Activated T-cell treated with anti-CD3 and anti-CD28 coated beads for 24 hours (primary cell): ENCODE data around the gene AFF1.
"Not testable (repeated sequence)": the region's sequence is repeated elsewhere in the genome, so short reads cannot be mapped to it uniquely, and the experiment has no call there.

Experiments
- DNase-seq: peaks from one replicate; pipeline ENCODE4 v3.0.0-alpha.2; 2020; ENCODE audit warnings: low read depth

AFF1 gene

DNA sequence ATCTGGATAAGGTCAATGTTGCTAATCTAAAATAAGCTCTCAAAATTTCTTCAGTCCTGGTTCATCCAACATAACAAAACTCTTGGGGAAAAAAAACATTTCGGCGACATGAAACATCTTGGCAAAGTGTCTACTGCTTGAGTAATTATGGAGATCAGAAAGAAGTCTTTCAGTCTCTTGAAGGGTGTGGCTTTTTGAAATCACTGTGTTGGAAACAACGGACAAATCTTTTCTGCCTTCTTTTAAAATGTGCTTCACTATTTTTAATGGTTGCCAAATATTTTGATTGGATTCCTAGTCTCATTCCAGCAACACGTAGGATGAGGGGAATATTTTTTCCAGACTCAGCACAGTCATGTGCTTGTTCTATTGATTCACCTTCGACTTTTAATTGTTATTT is 147.0 kb downstream of the AFF1 start:
- no peak for DNase-seq

DNA sequence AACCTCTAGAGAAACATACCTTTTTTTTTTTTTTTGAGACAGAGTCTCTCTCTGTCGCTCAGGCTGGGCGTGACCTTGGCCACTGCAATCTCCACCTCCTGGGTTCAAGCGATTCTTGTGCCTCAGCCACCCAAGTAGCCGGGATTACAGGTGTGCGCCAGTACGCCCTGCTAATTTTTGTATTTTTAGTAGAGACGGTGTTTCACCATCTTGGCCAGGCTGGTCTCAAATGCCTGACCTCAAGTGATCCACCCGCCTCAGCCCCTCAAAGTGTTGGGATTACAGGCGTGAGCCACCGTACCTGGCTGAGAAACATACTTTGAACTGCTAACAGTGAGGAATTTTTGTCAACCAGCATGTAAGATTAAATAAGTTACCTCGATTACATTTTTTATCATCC is 150.9 kb downstream of the AFF1 start:
- not testable (repeated sequence) for DNase-seq

DNA sequence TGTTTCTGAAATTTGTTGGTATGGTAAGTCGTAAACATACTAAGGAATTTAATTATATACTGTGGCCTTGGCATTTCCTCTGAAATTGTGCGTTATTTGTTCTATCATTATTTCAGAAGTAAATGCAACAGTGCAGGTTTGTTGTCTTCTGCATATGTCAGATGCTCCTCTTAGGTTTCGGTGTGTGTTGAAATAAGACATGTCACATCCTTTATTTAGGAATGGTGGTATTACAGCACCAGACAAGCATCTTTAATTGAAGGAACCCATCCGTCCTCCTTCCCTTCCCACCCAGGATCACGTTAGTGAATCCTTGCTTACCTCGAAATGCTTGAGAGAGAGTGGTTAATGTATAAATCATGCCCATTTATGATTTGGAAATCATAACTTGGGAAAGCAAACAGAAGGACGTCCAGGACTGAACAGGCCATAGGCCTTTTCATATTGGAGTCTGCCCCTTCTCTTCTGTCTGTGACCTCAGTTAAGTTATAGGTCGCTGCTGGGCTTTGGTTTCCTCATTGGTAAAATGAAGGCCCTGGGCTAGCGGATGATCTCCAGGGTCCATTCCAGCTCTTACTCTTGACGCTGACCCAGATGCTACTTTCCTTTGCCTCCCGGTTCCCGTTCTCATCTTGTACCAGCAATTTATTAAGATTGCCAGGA is 151.5 kb downstream of the AFF1 start:
- no peak for DNase-seq

GRCh38 chr4:87087015-87087414 is 152.2 kb downstream of the AFF1 start:
- no peak for DNase-seq

GRCh38 chr4:87087420-87087819 is 152.6 kb downstream of the AFF1 start:
- DNase-seq: no peak

- no peak for DNase-seq
These were observed 153.4 kb downstream of the AFF1 start for GRCh38 chr4:87088186-87088585.

DNA sequence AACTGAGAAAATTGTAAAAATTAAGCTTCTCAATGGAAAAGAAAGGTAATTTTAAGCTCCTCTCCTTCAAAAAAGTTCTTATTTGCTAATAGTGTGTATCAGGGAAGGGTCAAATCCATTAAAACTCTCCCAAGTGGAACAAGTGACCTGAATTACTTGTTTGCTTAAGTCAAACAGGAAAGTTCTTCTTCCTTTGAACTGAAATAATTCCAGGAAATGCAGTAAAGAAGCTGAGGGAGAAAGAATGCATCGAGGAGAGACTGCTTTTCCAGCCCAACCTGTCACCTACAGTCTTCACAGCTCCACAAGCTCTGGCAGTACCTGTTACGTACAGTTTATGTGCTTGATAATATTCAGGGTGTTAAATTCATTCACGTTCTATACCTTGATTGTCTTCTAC is 154.6 kb downstream of the AFF1 start:
- no peak for DNase-seq

- DNase-seq: no peak
These were observed 155.5 kb downstream of the AFF1 start for GRCh38 chr4:87090305-87090704.

- no peak for DNase-seq
These were observed 157.8 kb downstream of the AFF1 start for GRCh38 chr4:87092389-87093141.

GRCh38 chr4:87093443-87094123 is 158.8 kb downstream of the AFF1 start:
- peak; percentile 28 for DNase-seq

- no peak for DNase-seq
These were observed 162.3 kb downstream of the AFF1 start for GRCh38 chr4:87097075-87097474.

GRCh38 chr4:87100168-87100567 is 165.4 kb downstream of the AFF1 start:
- DNase-seq: no peak

DNA sequence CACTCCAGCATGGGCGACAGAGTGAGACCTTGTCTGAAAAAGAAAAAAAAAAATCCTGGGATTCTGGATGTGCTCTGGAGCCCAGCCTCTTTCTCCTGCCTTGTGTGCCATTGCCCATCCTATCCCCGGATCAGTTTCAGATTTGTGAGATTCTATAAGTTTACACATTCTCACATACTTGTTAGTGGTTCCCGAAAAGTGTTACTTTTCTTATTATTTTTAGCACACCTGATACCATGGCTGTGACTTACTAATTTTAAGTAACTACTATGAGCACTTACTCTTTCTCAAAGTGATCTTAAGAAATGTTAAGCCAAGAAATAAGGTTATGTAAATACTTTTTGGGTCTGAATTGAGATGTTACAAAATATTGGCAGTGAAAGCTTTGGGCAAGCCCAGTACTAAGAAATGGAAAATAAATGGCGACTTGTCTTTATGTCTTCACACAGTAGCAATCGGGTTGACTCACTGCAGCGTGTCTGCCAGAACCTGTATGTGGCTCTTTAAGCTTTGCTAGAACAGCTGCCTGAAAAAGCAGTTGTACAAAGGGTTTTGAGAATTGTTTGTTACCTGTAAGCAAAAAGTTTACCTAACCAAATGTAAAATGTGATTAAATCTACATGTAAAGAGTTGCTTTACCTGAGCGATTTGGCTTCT is 166.9 kb downstream of the AFF1 start:
- no peak for DNase-seq

- no peak for DNase-seq
These were observed 168.3 kb downstream of the AFF1 start for GRCh38 chr4:87103086-87103485.

DNA sequence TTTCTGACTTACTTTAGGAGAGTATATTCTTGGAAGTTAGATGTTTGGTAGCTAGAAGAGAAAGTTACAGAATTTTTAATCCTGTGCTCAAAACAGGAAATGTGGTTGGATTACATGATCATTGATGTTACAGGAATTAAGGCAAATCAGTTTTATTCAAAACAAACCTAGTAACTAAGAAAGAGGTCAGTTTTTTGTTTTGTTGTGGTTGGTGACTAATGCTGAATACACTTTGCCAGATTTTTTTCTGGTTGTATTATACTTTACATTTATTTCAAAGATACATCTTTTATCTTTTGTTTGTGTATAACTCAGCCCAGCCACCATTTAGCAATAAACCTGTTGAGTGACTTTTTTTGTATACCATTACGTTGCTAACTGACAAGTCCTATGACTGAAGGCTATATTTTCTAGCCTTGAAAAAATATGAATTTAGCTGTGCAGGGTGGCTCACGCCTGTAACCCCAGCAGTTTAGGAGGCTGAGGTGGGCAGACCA is 168.9 kb downstream of the AFF1 start:
- DNase-seq: no peak

DNA sequence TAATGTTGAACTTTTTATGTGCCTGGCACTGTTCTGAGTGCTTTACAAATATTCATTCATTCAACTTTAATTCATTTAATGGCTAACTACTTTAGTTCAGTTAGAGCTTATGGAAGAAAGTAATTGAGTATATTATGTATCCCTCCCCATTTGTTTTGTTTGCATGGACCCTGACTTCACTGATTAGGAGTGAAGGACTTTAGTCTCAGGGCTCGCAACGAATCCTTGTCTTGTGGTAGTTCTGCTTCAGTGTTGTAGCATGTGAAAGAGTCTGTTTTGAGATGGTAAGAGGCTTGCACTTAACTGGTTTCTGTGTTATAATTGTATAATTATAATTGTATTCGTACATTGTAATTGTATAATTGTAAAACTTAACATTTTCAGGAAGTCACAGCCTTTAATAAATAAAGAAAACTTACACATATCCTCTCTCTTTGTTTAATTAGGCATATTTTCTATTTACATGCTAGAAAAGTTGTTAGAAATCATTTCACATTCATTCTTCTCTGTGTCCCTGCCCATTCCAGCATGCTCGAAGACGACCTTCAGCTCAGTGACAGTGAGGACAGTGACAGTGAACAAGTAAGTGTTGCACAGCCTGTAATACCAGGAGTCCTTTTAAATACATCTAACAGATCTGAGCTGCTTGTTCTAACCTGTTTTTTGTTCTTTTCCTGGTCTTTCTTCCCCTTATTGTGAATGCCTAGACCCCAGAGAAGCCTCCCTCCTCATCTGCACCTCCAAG is 170.5 kb downstream of the AFF1 start:
- no peak for DNase-seq

GRCh38 chr4:87108142-87108546 is 173.3 kb downstream of the AFF1 start:
- DNase-seq: no peak

GRCh38 chr4:87109121-87109520 is 174.3 kb downstream of the AFF1 start:
- DNase-seq: no peak

GRCh38 chr4:87109945-87110344 is 175.1 kb downstream of the AFF1 start:
- DNase-seq: no peak

DNA sequence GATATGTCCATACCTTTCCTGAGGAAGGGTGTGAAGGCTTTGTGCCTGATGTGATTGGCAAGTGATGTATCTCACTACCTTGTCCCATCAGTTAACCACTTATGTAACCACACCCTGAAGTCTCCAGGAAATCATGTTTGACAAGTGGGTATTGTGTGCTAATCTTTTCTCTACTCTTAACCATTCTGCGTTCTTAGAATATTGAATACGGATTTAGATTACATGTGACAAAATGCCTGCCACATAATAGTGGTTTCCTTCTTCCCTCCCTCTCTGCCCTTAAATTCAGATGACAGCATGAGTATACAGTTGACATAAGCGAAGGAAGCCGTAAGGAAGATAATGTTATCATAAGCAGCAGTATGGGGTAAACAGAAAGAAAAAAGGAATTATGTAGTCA is 177.3 kb downstream of the AFF1 start:
- no peak for DNase-seq

DNA sequence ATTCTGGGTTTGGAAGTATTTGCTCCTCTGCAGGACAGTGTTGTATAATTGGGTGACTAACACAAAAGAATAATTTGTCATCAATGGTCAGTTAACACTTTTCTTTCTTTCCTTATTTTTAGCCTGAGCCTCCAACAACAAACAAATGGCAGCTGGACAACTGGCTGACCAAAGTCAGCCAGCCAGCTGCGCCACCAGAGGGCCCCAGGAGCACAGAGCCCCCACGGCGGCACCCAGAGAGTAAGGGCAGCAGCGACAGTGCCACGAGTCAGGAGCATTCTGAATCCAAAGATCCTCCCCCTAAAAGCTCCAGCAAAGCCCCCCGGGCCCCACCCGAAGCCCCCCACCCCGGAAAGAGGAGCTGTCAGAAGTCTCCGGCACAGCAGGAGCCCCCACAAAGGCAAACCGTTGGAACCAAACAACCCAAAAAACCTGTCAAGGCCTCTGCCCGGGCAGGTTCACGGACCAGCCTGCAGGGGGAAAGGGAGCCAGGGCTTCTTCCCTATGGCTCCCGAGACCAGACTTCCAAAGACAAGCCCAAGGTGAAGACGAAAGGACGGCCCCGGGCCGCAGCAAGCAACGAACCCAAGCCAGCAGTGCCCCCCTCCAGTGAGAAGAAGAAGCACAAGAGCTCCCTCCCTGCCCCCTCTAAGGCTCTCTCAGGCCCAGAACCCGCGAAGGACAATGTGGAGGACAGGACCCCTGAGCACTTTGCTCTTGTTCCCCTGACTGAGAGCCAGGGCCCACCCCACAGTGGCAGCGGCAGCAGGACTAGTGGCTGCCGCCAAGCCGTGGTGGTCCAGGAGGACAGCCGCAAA is 179.6 kb downstream of the AFF1 start:
- DNase-seq: no peak
